Measurements from ENCODE around the gene ADRA2C. TPM values are rescaled to one million over a fixed set of nuclear protein-coding genes. Genes with fewer than 3 reads are reported as not detected.

ADRA2C gene
- total and polyA plus RNA-seq, 2 of the 13 experiments (the other 11 are each of a cell fraction or from before 2014, with no cell fraction given) = 15.4 to 69.7 TPM

DNA sequence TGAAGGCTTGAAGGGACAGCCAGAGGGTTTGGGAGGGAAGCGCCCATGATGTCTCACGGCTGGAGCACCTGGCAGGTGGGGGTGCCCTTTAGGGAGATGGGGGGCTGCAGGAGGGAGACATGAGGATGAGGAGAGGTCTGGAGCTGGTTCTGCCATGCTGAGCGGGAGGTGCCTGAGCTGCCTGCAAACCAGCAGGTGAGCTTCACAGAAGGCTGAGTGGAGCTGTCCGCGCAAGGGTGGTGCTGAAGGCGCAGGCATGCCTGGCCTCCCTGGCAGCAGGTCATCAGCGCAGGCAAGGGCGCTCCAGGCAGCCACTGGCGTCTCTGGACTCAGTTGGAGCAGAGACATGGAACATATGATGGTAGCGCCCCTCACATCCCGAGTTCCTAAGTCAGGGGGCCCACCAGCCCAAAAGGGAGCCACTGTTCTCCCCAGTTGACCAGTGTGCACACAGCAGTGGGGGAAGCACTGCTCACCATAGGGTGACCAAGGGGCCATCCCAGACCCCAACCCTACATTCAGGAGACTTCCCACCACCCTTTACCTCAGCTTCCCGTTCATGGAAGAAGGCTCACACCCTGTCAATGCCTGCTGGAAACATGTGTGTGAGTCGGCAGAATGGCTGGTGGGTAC lies 25.8 kb downstream of the ADRA2C start (continued):
- TF ChIP-seq, protein P1, sequence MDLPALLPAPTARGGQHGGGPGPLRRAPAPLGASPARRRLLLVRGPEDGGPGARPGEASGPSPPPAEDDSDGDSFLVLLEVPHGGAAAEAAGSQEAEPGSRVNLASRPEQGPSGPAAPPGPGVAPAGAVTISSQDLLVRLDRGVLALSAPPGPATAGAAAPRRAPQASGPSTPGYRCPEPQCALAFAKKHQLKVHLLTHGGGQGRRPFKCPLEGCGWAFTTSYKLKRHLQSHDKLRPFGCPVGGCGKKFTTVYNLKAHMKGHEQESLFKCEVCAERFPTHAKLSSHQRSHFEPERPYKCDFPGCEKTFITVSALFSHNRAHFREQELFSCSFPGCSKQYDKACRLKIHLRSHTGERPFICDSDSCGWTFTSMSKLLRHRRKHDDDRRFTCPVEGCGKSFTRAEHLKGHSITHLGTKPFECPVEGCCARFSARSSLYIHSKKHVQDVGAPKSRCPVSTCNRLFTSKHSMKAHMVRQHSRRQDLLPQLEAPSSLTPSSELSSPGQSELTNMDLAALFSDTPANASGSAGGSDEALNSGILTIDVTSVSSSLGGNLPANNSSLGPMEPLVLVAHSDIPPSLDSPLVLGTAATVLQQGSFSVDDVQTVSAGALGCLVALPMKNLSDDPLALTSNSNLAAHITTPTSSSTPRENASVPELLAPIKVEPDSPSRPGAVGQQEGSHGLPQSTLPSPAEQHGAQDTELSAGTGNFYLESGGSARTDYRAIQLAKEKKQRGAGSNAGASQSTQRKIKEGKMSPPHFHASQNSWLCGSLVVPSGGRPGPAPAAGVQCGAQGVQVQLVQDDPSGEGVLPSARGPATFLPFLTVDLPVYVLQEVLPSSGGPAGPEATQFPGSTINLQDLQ (CRISPR knock-in tag; IDR thresholded peaks at IDR 0.05) = peak; percentile 60; the same call in 1 of the 2 replicates
- TF ChIP-seq, protein P2, sequence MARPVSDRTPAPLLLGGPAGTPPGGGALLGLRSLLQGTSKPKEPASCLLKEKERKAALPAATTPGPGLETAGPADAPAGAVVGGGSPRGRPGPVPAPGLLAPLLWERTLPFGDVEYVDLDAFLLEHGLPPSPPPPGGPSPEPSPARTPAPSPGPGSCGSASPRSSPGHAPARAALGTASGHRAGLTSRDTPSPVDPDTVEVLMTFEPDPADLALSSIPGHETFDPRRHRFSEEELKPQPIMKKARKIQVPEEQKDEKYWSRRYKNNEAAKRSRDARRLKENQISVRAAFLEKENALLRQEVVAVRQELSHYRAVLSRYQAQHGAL (CRISPR knock-in tag; IDR thresholded peaks at IDR 0.05; ENCODE audit: not compliant biosample characterization) = peak; percentile 64
- TF ChIP-seq ZNF296 (CRISPR knock-in tag; conservative IDR thresholded peaks at IDR 0.05) (peak; percentile 78; the same call in 1 of the 2 replicates), SATB2 (CRISPR knock-in tag; IDR thresholded peaks at IDR 0.05) (peak; percentile 95), MXD4 (CRISPR knock-in tag; IDR thresholded peaks at IDR 0.05) (peak; percentile 89), NR3C1 (CRISPR knock-in tag; IDR thresholded peaks at IDR 0.05) (no peak), SOX13 (IDR thresholded peaks at IDR 0.05) (no peak), SOX13 (CRISPR knock-in tag; conservative IDR thresholded peaks at IDR 0.05 in 1 of 2, IDR thresholded peaks at IDR 0.05 in 1 of 2) (peak in 1 of 2 experiments; percentile 73; a peak in 2 of 4 replicates), REL (CRISPR knock-in tag; conservative IDR thresholded peaks at IDR 0.05) (peak; percentile 92), SRF (IDR thresholded peaks at IDR 0.05; ENCODE audit: low read depth, low read length) (no peak), MED8 (CRISPR knock-in tag; IDR thresholded peaks at IDR 0.05; ENCODE audit: insufficient replicate concordance) (no peak), NPAS2 (CRISPR knock-in tag; IDR thresholded peaks at IDR 0.05; ENCODE audit: borderline replicate concordance) (no peak), ZNF788 (CRISPR knock-in tag; IDR thresholded peaks at IDR 0.05; ENCODE audit: borderline replicate concordance) (peak; percentile 88), MZF1 (CRISPR knock-in tag; IDR thresholded peaks at IDR 0.05; ENCODE audit: borderline replicate concordance) (no peak), ZSCAN9 (CRISPR knock-in tag; IDR thresholded peaks at IDR 0.05; ENCODE audit: borderline replicate concordance) (peak; percentile 99), ZNF30 (CRISPR knock-in tag; IDR thresholded peaks at IDR 0.05) (no peak), CBFB (CRISPR knock-in tag; IDR thresholded peaks at IDR 0.05) (peak; percentile 72; the same call in 1 of the 2 replicates)
- TF ChIP-seq, protein P3, sequence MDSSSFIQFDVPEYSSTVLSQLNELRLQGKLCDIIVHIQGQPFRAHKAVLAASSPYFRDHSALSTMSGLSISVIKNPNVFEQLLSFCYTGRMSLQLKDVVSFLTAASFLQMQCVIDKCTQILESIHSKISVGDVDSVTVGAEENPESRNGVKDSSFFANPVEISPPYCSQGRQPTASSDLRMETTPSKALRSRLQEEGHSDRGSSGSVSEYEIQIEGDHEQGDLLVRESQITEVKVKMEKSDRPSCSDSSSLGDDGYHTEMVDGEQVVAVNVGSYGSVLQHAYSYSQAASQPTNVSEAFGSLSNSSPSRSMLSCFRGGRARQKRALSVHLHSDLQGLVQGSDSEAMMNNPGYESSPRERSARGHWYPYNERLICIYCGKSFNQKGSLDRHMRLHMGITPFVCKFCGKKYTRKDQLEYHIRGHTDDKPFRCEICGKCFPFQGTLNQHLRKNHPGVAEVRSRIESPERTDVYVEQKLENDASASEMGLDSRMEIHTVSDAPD (CRISPR knock-in tag; IDR thresholded peaks at IDR 0.05) = 0 out of 2 replicates have a peak, but pooled peaks have one; percentile 49
- TF ChIP-seq, protein P4, sequence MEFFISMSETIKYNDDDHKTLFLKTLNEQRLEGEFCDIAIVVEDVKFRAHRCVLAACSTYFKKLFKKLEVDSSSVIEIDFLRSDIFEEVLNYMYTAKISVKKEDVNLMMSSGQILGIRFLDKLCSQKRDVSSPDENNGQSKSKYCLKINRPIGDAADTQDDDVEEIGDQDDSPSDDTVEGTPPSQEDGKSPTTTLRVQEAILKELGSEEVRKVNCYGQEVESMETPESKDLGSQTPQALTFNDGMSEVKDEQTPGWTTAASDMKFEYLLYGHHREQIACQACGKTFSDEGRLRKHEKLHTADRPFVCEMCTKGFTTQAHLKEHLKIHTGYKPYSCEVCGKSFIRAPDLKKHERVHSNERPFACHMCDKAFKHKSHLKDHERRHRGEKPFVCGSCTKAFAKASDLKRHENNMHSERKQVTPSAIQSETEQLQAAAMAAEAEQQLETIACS (CRISPR knock-in tag; IDR thresholded peaks at IDR 0.05) = 0 out of 2 replicates have a peak, but pooled peaks have one; percentile 11
- TF ChIP-seq, protein P5, sequence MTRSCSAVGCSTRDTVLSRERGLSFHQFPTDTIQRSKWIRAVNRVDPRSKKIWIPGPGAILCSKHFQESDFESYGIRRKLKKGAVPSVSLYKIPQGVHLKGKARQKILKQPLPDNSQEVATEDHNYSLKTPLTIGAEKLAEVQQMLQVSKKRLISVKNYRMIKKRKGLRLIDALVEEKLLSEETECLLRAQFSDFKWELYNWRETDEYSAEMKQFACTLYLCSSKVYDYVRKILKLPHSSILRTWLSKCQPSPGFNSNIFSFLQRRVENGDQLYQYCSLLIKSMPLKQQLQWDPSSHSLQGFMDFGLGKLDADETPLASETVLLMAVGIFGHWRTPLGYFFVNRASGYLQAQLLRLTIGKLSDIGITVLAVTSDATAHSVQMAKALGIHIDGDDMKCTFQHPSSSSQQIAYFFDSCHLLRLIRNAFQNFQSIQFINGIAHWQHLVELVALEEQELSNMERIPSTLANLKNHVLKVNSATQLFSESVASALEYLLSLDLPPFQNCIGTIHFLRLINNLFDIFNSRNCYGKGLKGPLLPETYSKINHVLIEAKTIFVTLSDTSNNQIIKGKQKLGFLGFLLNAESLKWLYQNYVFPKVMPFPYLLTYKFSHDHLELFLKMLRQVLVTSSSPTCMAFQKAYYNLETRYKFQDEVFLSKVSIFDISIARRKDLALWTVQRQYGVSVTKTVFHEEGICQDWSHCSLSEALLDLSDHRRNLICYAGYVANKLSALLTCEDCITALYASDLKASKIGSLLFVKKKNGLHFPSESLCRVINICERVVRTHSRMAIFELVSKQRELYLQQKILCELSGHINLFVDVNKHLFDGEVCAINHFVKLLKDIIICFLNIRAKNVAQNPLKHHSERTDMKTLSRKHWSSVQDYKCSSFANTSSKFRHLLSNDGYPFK (CRISPR knock-in tag; IDR thresholded peaks at IDR 0.05; ENCODE audit: borderline replicate concordance) = peak; percentile 61

Data from HepG2 (cell line).